Coronary artery (tissue), 2 donors: ENCODE measurements around the gene SCRN2.
A peak's percentile ranks its signal among the peaks of the same experiment; 100 is the strongest.

Experiments used
- DNase-seq: peaks from one replicate; pipeline ENCODE4 v3.0.0-alpha.2; 2017; ENCODE audit warnings: low spot score
- H3K27ac ChIP-seq, 2 donors: fragments of 200-600 bp; sonication (generic); one replicate each; pipeline ENCODE4 v1.5.1; 2016 to 2019
- H3K4me3 ChIP-seq: fragments of 200-600 bp; sonication (generic); 2 replicates; pipeline ENCODE4 v1.5.1; 2016; ENCODE audit warnings: mild to moderate bottlenecking, moderate library complexity
- CTCF ChIP-seq: fragments of 200-600 bp; sonication (generic); IDR thresholded peaks from one replicate; pipeline ENCODE4 v1.5.1; 2019; ENCODE audit warnings: antibody characterized with exemption

Gene SCRN2

GRCh38 chr17:47813512-47814031, 27.5 kb downstream of the SCRN2 start:
- no peak for TF ChIP-seq CTCF
- Histone ChIP-seq H3K27ac (no peak overlapping the region), H3K4me3 (no peak overlapping the region)
- DNase-seq, result no peak

GRCh38 chr17:47813077-47813476, 28.0 kb downstream of the SCRN2 start:
- TF ChIP-seq CTCF, result no peak
- Histone ChIP-seq H3K27ac (no peak overlapping the region), H3K4me3 (no peak overlapping the region)
- no peak for DNase-seq

GRCh38 chr17:47812146-47812920, 28.7 kb downstream of the SCRN2 start:
- no peak for TF ChIP-seq CTCF
- H3K27ac ChIP-seq, result no peak overlapping the region
- DNase-seq, result no peak

GRCh38 chr17:47811709-47812108, 29.4 kb downstream of the SCRN2 start:
- no peak for TF ChIP-seq CTCF
- no peak overlapping the region for H3K4me3 ChIP-seq
- no peak for DNase-seq
- H3K27ac ChIP-seq, result no peak overlapping the region

More at GRCh38 chr17:47812146-47812920, 28.7 kb downstream of the SCRN2 start:
- no peak overlapping the region for H3K4me3 ChIP-seq

GRCh38 chr17:47810901-47811635, 30.0 kb downstream of the SCRN2 start:
- no peak overlapping the region for H3K27ac ChIP-seq
- H3K4me3 ChIP-seq, result no peak overlapping the region
- DNase-seq, result peak; percentile 67
- TF ChIP-seq CTCF, result no peak

- no peak for TF ChIP-seq CTCF
- DNase-seq, result no peak
- H3K27ac ChIP-seq, result no peak overlapping the region
- no peak overlapping the region for H3K4me3 ChIP-seq
Measured at GRCh38 chr17:47810200-47810821, 30.8 kb downstream of the SCRN2 start.
